Melanocyte of skin (primary cell): ENCODE results near the gene CYP2A7. TPM values are rescaled to one million over a fixed set of nuclear protein-coding genes. Genes with fewer than 3 reads are reported as not detected.

Source experiments
- total RNA-seq, 2 donors: library from RNA; depleted of rRNA; stranded (reverse); fragments of >200 nt; gene quantifications; 2 replicates each; pipeline ENCODE4 v1.2.3, GENCODE V29; 2012

CYP2A7 gene
- not detected for total RNA-seq

GRCh38 chr19:40882062-40882461, at the start of gene CYP2A7:
CYP2A7 (minus strand) TSS chr19:40882231; CDS start chr19:40882210, 21 bp downstream.

GRCh38 chr19:40850277-40850676, 31.8 kb downstream of the CYP2A7 start, which contains the start of gene CYP2A6:
CYP2A6 (minus strand) TSS chr19:40850447; CDS start chr19:40850426, 21 bp downstream.

Other genes starting within 250 kb of the CYP2A7 start
- gene NUMBL, start 191.6 kb downstream of the CYP2A7 start, total RNA-seq, result 10 to 100 TPM in 1 of 2 donors, 1 to 10 TPM in 1; 9.0 to 17.6 TPM
- gene COQ8B, start 165.3 kb downstream of the CYP2A7 start, total RNA-seq, result 10 to 100 TPM; 55.4 to 57.9 TPM
- gene ITPKC, start 165.1 kb downstream of the CYP2A7 start, total RNA-seq, result 10 to 100 TPM in 1 of 2 donors, 1 to 10 TPM in 1; 9.3 to 15.8 TPM
- 1 to 10 TPM; 1.0 to 1.7 TPM for gene ACTMAP, start 131.8 kb downstream of the CYP2A7 start, total RNA-seq
- 10 to 100 TPM; 23.1 to 51.3 TPM for gene SNRPA, start 131.0 kb downstream of the CYP2A7 start, total RNA-seq
- gene MIA, start 106.7 kb downstream of the CYP2A7 start, total RNA-seq, result 10 to 100 TPM in 1 of 2 donors, 1 to 10 TPM in 1; 7.3 to 15.5 TPM
- 10 to 100 TPM; 15.5 to 24.3 TPM for gene RAB4B, start 104.0 kb downstream of the CYP2A7 start, total RNA-seq
- gene EGLN2, start 83.0 kb downstream of the CYP2A7 start, total RNA-seq, result 10 to 100 TPM; 80.2 to 85.9 TPM
- gene CYP2A6, start 31.8 kb downstream of the CYP2A7 start, total RNA-seq, result not detected
- gene CYP2B6, start 109.1 kb upstream of the CYP2A7 start, total RNA-seq, result not detected
- gene CYP2A13, start 206.2 kb upstream of the CYP2A7 start, total RNA-seq, result not detected
- not detected for gene CYP2F1, start 232.2 kb upstream of the CYP2A7 start, total RNA-seq